H1 (cell line): ENCODE data around the gene BRPF1. TPM values are rescaled to one million over a fixed set of nuclear protein-coding genes. Genes with fewer than 3 reads are reported as not detected.
A peak's percentile ranks its signal among the peaks of the same experiment; 100 is the strongest.

Experiments
- CTCF ChIA-PET: fragments of 300-600 bp; sonication (Branson Sonifier 250); formaldehyde crosslinking; loops from one replicate; lab custom pipeline; 2021; ENCODE audit not compliant: partially characterized antibody; lab: Charles Lee
- POLR2A ChIA-PET: fragments of 300-600 bp; sonication (Branson Sonifier 250); formaldehyde crosslinking; loops from one replicate; lab custom pipeline; 2021; ENCODE audit warnings: inconsistent platforms; ENCODE audit not compliant: partially characterized antibody; lab: Charles Lee
- DNase-seq, 2 experiments: peaks; one replicate each; pipeline versions ENCODE4 v3.0.0 to v3.0.0-alpha.2; 2010 to 2022; ENCODE audit warnings: low spot score in 2 of 2, low read depth in 1 of 2, mixed read lengths in 1 of 2
- FAIRE-seq: peaks from 2 replicates; lab custom pipeline; 2011; peaks lifted over from hg19 to GRCh38; lab: Jason Lieb, UNC
- H2AFZ ChIP-seq: 2 replicates; pipeline ENCODE4 v1.8.1; 2012; ENCODE audit warnings: low read length, inconsistent platforms
- H2AK5ac ChIP-seq: 2 replicates; pipeline ENCODE4 v1.6.1; 2013; ENCODE audit warnings: low read depth, low read length
- H2BK120ac ChIP-seq: replicated peaks from 2 replicates; pipeline ENCODE3; 2013; ENCODE audit warnings: low read depth, low read length, inconsistent platforms
- H2BK12ac ChIP-seq: 2 replicates; pipeline ENCODE4 v1.6.1; 2013; ENCODE audit warnings: low read depth, low read length
- H2BK15ac ChIP-seq: 2 replicates; pipeline ENCODE4 v1.6.1; 2013; ENCODE audit warnings: low read length
- H2BK20ac ChIP-seq: 2 replicates; pipeline ENCODE4 v1.6.1; 2013; ENCODE audit warnings: low read length
- H2BK5ac ChIP-seq: 2 replicates; pipeline ENCODE4 v1.6.1; 2013; ENCODE audit warnings: low read depth, low read length
- H3K14ac ChIP-seq: 2 replicates; pipeline ENCODE4 v1.6.1; 2013; ENCODE audit warnings: inconsistent platforms; ENCODE audit not compliant: insufficient read length
- H3K18ac ChIP-seq: 2 replicates; pipeline ENCODE4 v1.6.1; 2013; ENCODE audit warnings: low read length; ENCODE audit errors: extremely low read depth
- H3K23ac ChIP-seq: 2 replicates; pipeline ENCODE4 v1.6.1; 2013; ENCODE audit warnings: inconsistent platforms; ENCODE audit not compliant: insufficient read length
- H3K23me2 ChIP-seq: 2 replicates; pipeline ENCODE4 v1.6.1; 2013; ENCODE audit warnings: low read depth, low read length
- H3K27ac ChIP-seq: 2 replicates; pipeline ENCODE4 v1.6.1; 2011; ENCODE audit warnings: low read depth, low read length, inconsistent platforms
- H3K27me3 ChIP-seq, 4 experiments: replicated peaks in 1 of 4; 1 replicate in 1 of 4; 2 replicates in 3 of 4; pipeline versions ENCODE4 v1.6.1 to v1.8.1; 2011 to 2013; ENCODE audit warnings: low read length in 3 of 4, mild to moderate bottlenecking in 3 of 4, inconsistent platforms in 2 of 4, mixed read lengths in 2 of 4, moderate library complexity in 1 of 4; ENCODE audit not compliant: control insufficient read depth in 3 of 4, insufficient read depth in 3 of 4; ENCODE audit errors: extremely low read depth in 1 of 4
- H3K36me3 ChIP-seq, 4 experiments: 2 replicates each; pipeline versions ENCODE4 v1.6.1 to v1.8.1; 2011 to 2013; ENCODE audit warnings: mild to moderate bottlenecking in 4 of 4, low read length in 3 of 4, moderate library complexity in 2 of 4, control low read depth in 1 of 4, inconsistent platforms in 1 of 4; ENCODE audit not compliant: insufficient read depth in 4 of 4, control insufficient read depth in 2 of 4
- H3K4ac ChIP-seq: replicated peaks from 2 replicates; pipeline ENCODE3; 2013; ENCODE audit warnings: low read length, low read depth, mixed read lengths, inconsistent platforms; ENCODE audit not compliant: insufficient read length
- H3K4me1 ChIP-seq, 4 experiments: replicated peaks in 1 of 4; 1 replicate in 1 of 4; 2 replicates in 3 of 4; pipeline versions ENCODE4 v1.6.1 to v1.8.1; 2011 to 2013; ENCODE audit warnings: low read length in 3 of 4, inconsistent platforms in 2 of 4, mixed read lengths in 1 of 4; ENCODE audit not compliant: insufficient read depth in 4 of 4, control insufficient read depth in 3 of 4
- H3K4me2 ChIP-seq, 2 experiments: 2 replicates each; pipeline versions ENCODE4 v1.6.1 to v1.8.1; 2011 to 2013; ENCODE audit warnings: low read depth in 2 of 2, low read length in 2 of 2, control low read depth in 1 of 2, inconsistent platforms in 1 of 2, mild to moderate bottlenecking in 1 of 2; ENCODE audit not compliant: insufficient read depth in 1 of 2
- H3K4me3 ChIP-seq, 4 experiments: fragments of 200-600, 300-600 bp in 1 of 4; sonication (generic), shearing (Covaris generic), sonication (Bioruptor Twin) in 1 of 4; 2 replicates each; pipeline versions ENCODE4 v1.5.1 to v1.8.1; 2011 to 2016; ENCODE audit warnings: low read length in 4 of 4, low read depth in 3 of 4, control low read depth in 2 of 4, inconsistent platforms in 2 of 4, mild to moderate bottlenecking in 2 of 4, mixed read lengths in 1 of 4, moderate library complexity in 1 of 4; ENCODE audit not compliant: insufficient read depth in 2 of 4; ENCODE audit errors: extremely low read depth in 1 of 4
- H3K56ac ChIP-seq: replicated peaks from 2 replicates; pipeline ENCODE3; 2013; ENCODE audit warnings: low read depth, mild to moderate bottlenecking, mixed read lengths, low read length, inconsistent platforms; ENCODE audit not compliant: insufficient read length
- H3K79me1 ChIP-seq: 2 replicates; pipeline ENCODE4 v1.6.1; 2013; ENCODE audit warnings: low read depth, low read length, control low read depth
- H3K79me2 ChIP-seq, 2 experiments: 2 replicates each; pipeline versions ENCODE4 v1.6.1 to v1.8.1; 2012 to 2013; ENCODE audit warnings: low read length in 2 of 2, mild to moderate bottlenecking in 2 of 2, inconsistent platforms in 1 of 2; ENCODE audit not compliant: insufficient read depth in 2 of 2, control insufficient read depth in 1 of 2
- H3K9ac ChIP-seq, 4 experiments: replicated peaks in 1 of 4; 1 replicate in 1 of 4; 2 replicates in 3 of 4; pipeline versions ENCODE4 v1.6.1 to v1.8.1; 2011 to 2013; ENCODE audit warnings: low read depth in 3 of 4, low read length in 3 of 4, control low read depth in 2 of 4, mild to moderate bottlenecking in 2 of 4, moderate library complexity in 2 of 4, inconsistent platforms in 1 of 4; ENCODE audit errors: extremely low read depth in 1 of 4
- H3K9me3 ChIP-seq, 2 experiments: 2 replicates each; pipeline versions ENCODE4 v1.6.1 to v1.8.1; 2012 to 2013; ENCODE audit warnings: mild to moderate bottlenecking in 2 of 2, moderate library complexity in 2 of 2, control low read depth in 1 of 2, inconsistent platforms in 1 of 2, low read depth in 1 of 2, low read length in 1 of 2, mixed read lengths in 1 of 2; ENCODE audit not compliant: insufficient read depth in 2 of 2
- H4K20me1 ChIP-seq, 2 experiments: replicated peaks in 1 of 2; 2 replicates each; pipeline versions ENCODE3 to v1.8.1; 2011 to 2013; ENCODE audit warnings: inconsistent platforms in 2 of 2, low read length in 2 of 2, mild to moderate bottlenecking in 1 of 2; ENCODE audit not compliant: insufficient read depth in 2 of 2, control insufficient read depth in 1 of 2
- H4K5ac ChIP-seq: 2 replicates; pipeline ENCODE4 v1.6.1; 2013; ENCODE audit warnings: low read length, low read depth, mixed read lengths, inconsistent platforms; ENCODE audit not compliant: insufficient read length
- H4K8ac ChIP-seq: 2 replicates; pipeline ENCODE4 v1.8.0; 2013; ENCODE audit warnings: mild to moderate bottlenecking, moderate library complexity, low read length, inconsistent platforms; ENCODE audit not compliant: insufficient read depth; ENCODE audit errors: extremely low read depth
- H4K91ac ChIP-seq: replicated peaks from 2 replicates; pipeline ENCODE3; 2013; ENCODE audit warnings: low read length, mixed read lengths, inconsistent platforms; ENCODE audit not compliant: insufficient read length
- CEBPB ChIP-seq: IDR thresholded peaks from 2 replicates; pipeline ENCODE4 v1.6.1; 2012; ENCODE audit warnings: low read depth, low read length
- WGBS, 2 experiments: shearing (Covaris generic) in 1 of 2; methylation state at CpG; one replicate each; pipeline versions ENCODE4 v1.1.6 to v1.1.7; 2013 to 2015; ENCODE audit warnings: low lambda C conversion rate in 2 of 2, mixed read lengths in 2 of 2, inconsistent platforms in 1 of 2, low coverage in 1 of 2, missing lambda C conversion rate in 1 of 2; ENCODE audit not compliant: insufficient replicate concordance in 2 of 2, insufficient coverage in 1 of 2, insufficient read length in 1 of 2; ENCODE audit errors: extremely low coverage in 1 of 2, missing lambda C conversion rate in 1 of 2; 5-methylcytosine and 5-hydroxymethylcytosine counted together
- polyA plus RNA-seq, 7 experiments: library from polyadenylated mRNA; depleted of rRNA in 3 of 7; stranded (reverse) in 5 of 7; unstranded in 2 of 7; fragments of >200 nt in 5 of 7; fragments of 200-250 nt in 2 of 7; gene quantifications; 1 replicate in 5 of 7; 2 replicates in 1 of 7; 4 replicates in 1 of 7; pipeline versions ENCODE4 v1.2.1 to v1.2.3, GENCODE V29; 2011 to 2013; ENCODE audit warnings: missing spikeins in 2 of 7, mixed read lengths in 2 of 7
- total RNA-seq: library from RNA; stranded (reverse); fragmentation: NEBNext Ultra II Directional; extraction: Animal tissue kit (Norgen Biotek cat#: 25700); gene quantifications from 2 replicates; pipeline ENCODE4 v1.2.1, GENCODE V29; 2021
- TF ChIP-seq, protein P1 (sequence below): IDR thresholded peaks from 2 replicates; pipeline ENCODE4 v1.6.1; 2012; ENCODE audit warnings: inconsistent platforms

The BRPF1 gene
- total and polyA plus RNA-seq, 2 of the 8 experiments (the other 6 are each of a cell fraction or from before 2014, with no cell fraction given): 11.3 to 21.7 TPM

DNA sequence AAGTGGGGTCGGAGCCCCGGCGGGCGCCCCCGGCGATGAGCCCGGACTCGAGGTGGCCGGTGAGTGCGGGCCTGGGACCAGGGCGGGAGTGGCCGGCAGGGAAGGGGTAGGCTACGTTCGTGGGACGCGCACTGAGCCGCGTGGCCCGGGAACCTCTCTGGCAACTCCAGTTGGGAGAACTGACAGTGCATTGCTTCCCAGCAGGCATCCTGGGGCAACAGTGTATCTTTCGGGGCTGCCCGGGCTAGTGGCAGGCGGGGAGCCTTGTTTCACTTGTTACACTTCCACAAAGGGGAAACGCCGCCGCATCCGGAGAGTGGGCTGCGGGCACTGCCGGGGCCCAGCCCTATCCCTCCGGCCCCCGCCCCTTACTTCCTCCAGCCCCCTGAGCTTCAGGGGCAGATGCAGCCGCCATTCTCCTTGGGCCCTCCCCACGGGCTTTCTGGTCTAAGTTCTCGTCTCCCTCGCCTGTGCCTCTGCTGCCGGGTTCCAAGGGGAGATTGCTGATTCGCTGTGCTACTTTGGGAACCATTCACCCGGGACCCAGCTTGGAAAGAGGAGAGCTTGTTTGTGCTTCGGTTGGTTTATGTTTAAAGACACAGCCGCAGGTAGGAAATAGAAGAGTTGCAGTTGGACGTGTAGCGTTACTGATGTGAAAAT, 675 bp downstream of the BRPF1 start:
- H3K56ac ChIP-seq: peak overlapping the region; percentile 34
- FAIRE-seq (no peak), DNase-seq (peak in 1 of 2 experiments; percentile 54)
- 16% methylated on average over 23 of the region's 41 CpGs; no CpG with 5 or more reads in 1 of the 2 experiments for WGBS, 2 experiments
- H3K79me2 ChIP-seq: peaks cover 13 to 26% of the 10 kb centered on the region in 2 experiments
- no peak overlapping the region for H3K23ac ChIP-seq
- H3K4ac ChIP-seq: no peak overlapping the region
- H3K27ac ChIP-seq: peak overlapping the region; percentile 100
- no peaks in the 10 kb centered on the region for H3K9me3 ChIP-seq
- peaks cover 3 to 23% of the 10 kb centered on the region in 2 experiments for H4K20me1 ChIP-seq
- TF ChIP-seq, protein P1, sequence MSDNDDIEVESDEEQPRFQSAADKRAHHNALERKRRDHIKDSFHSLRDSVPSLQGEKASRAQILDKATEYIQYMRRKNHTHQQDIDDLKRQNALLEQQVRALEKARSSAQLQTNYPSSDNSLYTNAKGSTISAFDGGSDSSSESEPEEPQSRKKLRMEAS: 0 out of 2 replicates have a peak, but pooled peaks have one; percentile 14
- no peak for TF ChIP-seq CEBPB
- peak overlapping the region; percentile 86 to 88 for H3K4me2 ChIP-seq
- H2AK5ac ChIP-seq: no peak overlapping the region
- H4K5ac ChIP-seq: no peak overlapping the region
- peak overlapping the region; percentile 87 to 94 (median 90) for H3K4me3 ChIP-seq
- peaks cover 7 to 32% (median 20%) of the 10 kb centered on the region in 4 experiments; a peak in 7 of 8 replicates for H3K36me3 ChIP-seq
- H2BK120ac ChIP-seq: no peak overlapping the region
- peaks cover 0 to 8% (median 6%) of the 10 kb centered on the region in 4 experiments; a peak in 6 of 7 replicates for H3K4me1 ChIP-seq
- peak overlapping the region; percentile 93 to 100 (median 99) for H3K9ac ChIP-seq
- H4K91ac ChIP-seq: no peak overlapping the region
- no peak overlapping the region for H2BK20ac ChIP-seq
- ChIA-PET CTCF (interaction anchor here (1.0 to 8.6 kb wide), 9 partner anchors 8 to 230 kb away, joined by 3 to 109 read pairs (median 4); partner anchors contain the start of gene CPNE9), POLR2A (interaction anchor here (1.0 to 8.4 kb wide), 16 partner anchors 11 to 369 kb away, joined by 3 to 60 read pairs (median 4); partner anchors contain the start of genes ARPC4, MTMR14, OGG1 and SETD5)
- H3K18ac ChIP-seq: no peak overlapping the region; the same call in 1 of the 2 replicates
- no peaks in the 10 kb centered on the region for H3K27me3 ChIP-seq
- H2AFZ ChIP-seq: no peak overlapping the region
- H2BK5ac ChIP-seq: no peak overlapping the region
- H2BK12ac ChIP-seq: no peak overlapping the region
- no peak overlapping the region for H2BK15ac ChIP-seq
- peaks cover 6% of the 10 kb centered on the region; the same call in 1 of the 2 replicates for H3K23me2 ChIP-seq
- H3K79me1 ChIP-seq: peaks cover 22% of the 10 kb centered on the region
- H3K14ac ChIP-seq: no peak overlapping the region
- peak overlapping the region; percentile 100 for H4K8ac ChIP-seq
